ENCODE results near the gene ZSCAN22. TPM values are rescaled to one million over a fixed set of nuclear protein-coding genes. Genes with fewer than 3 reads are reported as not detected.

The ZSCAN22 gene
- total RNA-seq, 2 donors from 2014 or later = 3.8 TPM

GRCh38 chr19:58353717-58354477 lies 27.1 kb downstream of the ZSCAN22 start:
- H3K27me3 ChIP-seq (ENCODE audit: control insufficient read depth, insufficient read depth, low read length, poor library complexity, severe bottlenecking) = no peaks in the 10 kb centered on the region
- Mint-ChIP-seq H3K36me3 (ENCODE audit: low read depth) (no peaks in the 10 kb centered on the region), H3K27ac (no peak overlapping the region), H3K4me1 (no peaks in the 10 kb centered on the region), H3K9me3 (no peaks in the 10 kb centered on the region), H3K4me3 (no peak overlapping the region), H3K27me3 (ENCODE audit: insufficient read depth) (peaks cover 37% of the 10 kb centered on the region)
- H3K4me1 ChIP-seq (ENCODE audit: control insufficient read depth, insufficient read depth, low read length) = no peaks in the 10 kb centered on the region
- no peaks in the 10 kb centered on the region for H3K36me3 ChIP-seq (ENCODE audit: control insufficient read depth, insufficient read depth, low read length)
- no peaks in the 10 kb centered on the region for H3K9me3 ChIP-seq (ENCODE audit: control insufficient read depth, low read length)
- no peak overlapping the region for H3K27ac ChIP-seq (ENCODE audit: low read depth, low read length)
- 93 to 97% methylated on average over 12 to 15 of the region's 15 CpGs for WGBS, 2 experiments (ENCODE audit: insufficient coverage in 1 of 2, insufficient read length in 1 of 2)
- no peak overlapping the region for H3K4me3 ChIP-seq (ENCODE audit: low read length)
- no peak for TF ChIP-seq CTCF (conservative IDR thresholded peaks at IDR 0.05)
- H3K9ac ChIP-seq (ENCODE audit: extremely low read depth, low read length, poor library complexity, severe bottlenecking) = no peak overlapping the region
- no peak for DNase-seq

DNA sequence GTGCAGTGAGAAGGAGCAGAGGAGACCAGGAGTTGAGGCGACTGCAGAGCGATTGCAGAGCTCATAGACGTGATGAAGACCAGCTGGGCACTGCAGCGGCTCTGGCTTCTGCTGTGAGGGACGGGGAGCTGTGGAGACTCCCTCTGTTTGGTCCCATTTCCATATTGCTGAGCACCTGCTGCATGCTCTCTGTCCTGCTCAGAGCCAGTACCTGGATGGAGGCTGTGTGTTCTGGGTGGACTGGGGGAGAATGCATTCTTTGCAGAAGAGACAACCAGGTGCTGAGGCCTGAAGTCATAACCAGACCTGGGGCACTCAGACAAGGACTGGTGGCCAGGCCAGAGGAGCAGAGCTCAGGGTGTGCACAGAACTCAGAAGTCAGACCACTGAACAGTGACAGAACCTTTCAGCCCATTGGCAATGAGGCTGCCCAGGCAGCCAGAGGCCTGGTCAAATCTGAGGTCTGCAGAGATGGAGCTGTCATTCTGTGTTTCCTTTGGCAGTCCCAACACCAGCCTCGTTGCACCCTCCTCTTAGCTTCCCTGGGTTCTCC lies 27.8 kb downstream of the ZSCAN22 start:
- H3K9me3 ChIP-seq (ENCODE audit: control insufficient read depth, low read length) = no peaks in the 10 kb centered on the region
- Mint-ChIP-seq H3K36me3 (ENCODE audit: low read depth) (no peaks in the 10 kb centered on the region), H3K27me3 (ENCODE audit: insufficient read depth) (peaks cover 31% of the 10 kb centered on the region), H3K9me3 (no peaks in the 10 kb centered on the region), H3K4me3 (no peak overlapping the region), H3K27ac (no peak overlapping the region), H3K4me1 (no peaks in the 10 kb centered on the region)
- H3K9ac ChIP-seq (ENCODE audit: extremely low read depth, low read length, poor library complexity, severe bottlenecking) = no peak overlapping the region
- no peak for DNase-seq
- no peaks in the 10 kb centered on the region for H3K36me3 ChIP-seq (ENCODE audit: control insufficient read depth, insufficient read depth, low read length)
- no peaks in the 10 kb centered on the region for H3K27me3 ChIP-seq (ENCODE audit: control insufficient read depth, insufficient read depth, low read length, poor library complexity, severe bottlenecking)
- WGBS, 2 experiments (ENCODE audit: insufficient coverage in 1 of 2, insufficient read length in 1 of 2) = 90 to 93% methylated on average over 5 to 6 of the region's 6 CpGs
- no peak overlapping the region for H3K4me3 ChIP-seq (ENCODE audit: low read length)
- TF ChIP-seq CTCF (conservative IDR thresholded peaks at IDR 0.05) = no peak
- no peaks in the 10 kb centered on the region for H3K4me1 ChIP-seq (ENCODE audit: control insufficient read depth, insufficient read depth, low read length)
- no peak overlapping the region for H3K27ac ChIP-seq (ENCODE audit: low read depth, low read length)

GRCh38 chr19:58355215-58355796 lies 28.5 kb downstream of the ZSCAN22 start:
- DNase-seq = no peak
- Histone ChIP-seq H3K4me1 (ENCODE audit: control insufficient read depth, insufficient read depth, low read length) (no peaks in the 10 kb centered on the region), H3K9ac (ENCODE audit: extremely low read depth, low read length, poor library complexity, severe bottlenecking) (no peak overlapping the region), H3K4me3 (ENCODE audit: low read length) (no peak overlapping the region), H3K27me3 (ENCODE audit: control insufficient read depth, insufficient read depth, low read length, poor library complexity, severe bottlenecking) (no peaks in the 10 kb centered on the region), H3K9me3 (ENCODE audit: control insufficient read depth, low read length) (no peaks in the 10 kb centered on the region), H3K36me3 (ENCODE audit: control insufficient read depth, insufficient read depth, low read length) (no peaks in the 10 kb centered on the region), H3K27ac (ENCODE audit: low read depth, low read length) (no peak overlapping the region)
- H3K4me3 Mint-ChIP-seq = no peak overlapping the region
- H3K4me1 Mint-ChIP-seq = no peaks in the 10 kb centered on the region
- H3K9me3 Mint-ChIP-seq = no peaks in the 10 kb centered on the region
- TF ChIP-seq CTCF (conservative IDR thresholded peaks at IDR 0.05) = no peak
- no peaks in the 10 kb centered on the region for H3K36me3 Mint-ChIP-seq (ENCODE audit: low read depth)
- no peak overlapping the region for H3K27ac Mint-ChIP-seq
- 88 to 96% methylated on average over 7 to 10 of the region's 10 CpGs for WGBS, 2 experiments (ENCODE audit: insufficient coverage in 1 of 2, insufficient read length in 1 of 2)
- peaks cover 23% of the 10 kb centered on the region for H3K27me3 Mint-ChIP-seq (ENCODE audit: insufficient read depth)

All from endodermal cell (in vitro differentiated cells).